Measurements from ENCODE around the gene ATP8A2. TPM values are rescaled to one million over a fixed set of nuclear protein-coding genes. Genes with fewer than 3 reads are reported as not detected.

Gene ATP8A2
- total and polyA plus RNA-seq, 2 of the 8 experiments (the other 6 are each of a cell fraction or from before 2014, with no cell fraction given), result 2.4 to 8.3 TPM

DNA sequence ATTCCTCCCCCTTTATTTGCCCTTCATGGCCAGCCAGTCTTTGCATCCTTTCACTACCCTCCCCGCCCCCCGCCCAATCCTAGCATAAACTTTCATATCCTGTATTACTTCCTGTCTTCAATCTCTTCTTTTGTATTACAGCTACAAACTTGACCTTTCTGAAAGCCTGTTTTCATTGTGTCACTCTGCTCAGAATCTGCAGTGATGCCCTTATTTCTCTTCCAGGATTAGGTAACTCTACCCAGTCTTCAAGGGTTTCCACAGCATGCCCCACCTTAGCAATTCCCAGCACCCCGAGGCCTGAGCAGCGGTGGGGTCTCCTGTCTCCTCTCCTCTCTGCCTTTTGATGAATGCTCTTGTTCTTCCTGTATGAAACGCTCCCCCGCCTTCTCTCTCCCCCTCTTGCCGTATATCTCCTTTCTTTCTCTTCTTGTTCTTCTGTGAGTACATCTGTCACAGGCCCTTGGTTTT, 534.5 kb downstream of the ATP8A2 start:
- Histone ChIP-seq H2AFZ (ENCODE audit: low read length) (no peak overlapping the region), H3K4me1 (replicated peaks in 1 of 4; ENCODE audit: control insufficient read depth in 3 of 4, insufficient read depth in 4 of 4, low read length in 3 of 4) (peaks cover 0 to 21% (median 15%) of the 10 kb centered on the region in 4 experiments; a peak in 5 of 7 replicates), H2AK5ac (ENCODE audit: low read depth, low read length) (no peak overlapping the region), H3K4me2 (ENCODE audit: insufficient read depth in 1 of 2, low read depth in 2 of 2, low read length in 2 of 2) (no peak overlapping the region), H2BK15ac (ENCODE audit: low read length) (no peak overlapping the region; the same call in 1 of the 2 replicates), H2BK20ac (ENCODE audit: low read length) (peak overlapping the region; percentile 14; the same call in 1 of the 2 replicates), H3K23ac (ENCODE audit: insufficient read length) (no peak overlapping the region), H3K4me3 (ENCODE audit: extremely low read depth in 1 of 4, insufficient read depth in 2 of 4, low read depth in 3 of 4, low read length in 4 of 4) (no peak overlapping the region), H3K23me2 (ENCODE audit: low read depth, low read length) (no peaks in the 10 kb centered on the region; the same call in 1 of the 2 replicates), H3K79me1 (ENCODE audit: low read depth, low read length) (no peaks in the 10 kb centered on the region), H3K18ac (ENCODE audit: extremely low read depth, low read length) (no peak overlapping the region), H4K91ac (replicated peaks; ENCODE audit: insufficient read length, low read length) (no peak overlapping the region), H3K14ac (ENCODE audit: insufficient read length) (no peak overlapping the region), H3K27me3 (replicated peaks in 1 of 4; ENCODE audit: control insufficient read depth in 3 of 4, extremely low read depth in 1 of 4, insufficient read depth in 3 of 4, low read length in 3 of 4) (no peaks in the 10 kb centered on the region; a peak in 1 of 7 replicates), H2BK12ac (ENCODE audit: low read depth, low read length) (no peak overlapping the region), H3K79me2 (ENCODE audit: control insufficient read depth in 1 of 2, insufficient read depth in 2 of 2, low read length in 2 of 2) (no peaks in the 10 kb centered on the region), H4K20me1 (replicated peaks in 1 of 2; ENCODE audit: control insufficient read depth in 1 of 2, insufficient read depth in 2 of 2, low read length in 2 of 2) (no peaks in the 10 kb centered on the region), H3K9me3 (ENCODE audit: insufficient read depth in 2 of 2, low read depth in 1 of 2, low read length in 1 of 2) (no peaks in the 10 kb centered on the region; a peak in 1 of 4 replicates), H3K56ac (replicated peaks; ENCODE audit: insufficient read length, low read depth, low read length) (no peak overlapping the region), H4K8ac (ENCODE audit: extremely low read depth, insufficient read depth, low read length) (no peak overlapping the region), H4K5ac (ENCODE audit: insufficient read length, low read depth, low read length) (no peak overlapping the region), H3K9ac (replicated peaks in 1 of 4; ENCODE audit: extremely low read depth in 1 of 4, low read depth in 3 of 4, low read length in 3 of 4) (no peak overlapping the region), H3K27ac (ENCODE audit: low read depth, low read length) (no peak overlapping the region), H3K4ac (replicated peaks; ENCODE audit: insufficient read length, low read depth, low read length) (no peak overlapping the region), H3K36me3 (ENCODE audit: control insufficient read depth in 2 of 4, insufficient read depth in 4 of 4, low read length in 3 of 4) (no peaks in the 10 kb centered on the region), H2BK120ac (replicated peaks; ENCODE audit: low read depth, low read length) (no peak overlapping the region), H2BK5ac (ENCODE audit: low read depth, low read length) (no peak overlapping the region)
- FAIRE-seq (no peak), DNase-seq (ENCODE audit: low read depth in 1 of 2, low spot score in 2 of 2) (no peak)
- CTCF ChIA-PET (ENCODE audit: partially characterized antibody), result interaction anchor here (0.6 to 0.7 kb wide), 4 partner anchors 37 to 190 kb away, joined by 3 to 4 read pairs (median 3); no protein-coding TSS in a partner anchor
- POLR2A ChIA-PET (ENCODE audit: partially characterized antibody), result no interaction called here
- 92% methylated on average over 5 of the region's 7 CpGs; no CpG with 5 or more reads in 1 of the 2 experiments for WGBS, 2 experiments (ENCODE audit: extremely low coverage in 1 of 2, insufficient coverage in 1 of 2, insufficient read length in 1 of 2, insufficient replicate concordance in 2 of 2, low coverage in 1 of 2, low lambda C conversion rate in 2 of 2, missing lambda C conversion rate in 1 of 2)
- TF ChIP-seq CHD1 (IDR thresholded peaks at IDR 0.05; ENCODE audit: low read depth, low read length), result no peak
- no peak for TF ChIP-seq TCF12 (IDR thresholded peaks at IDR 0.05; ENCODE audit: low read depth, low read length)
- no peak for TF ChIP-seq JUN (IDR thresholded peaks at IDR 0.05; ENCODE audit: low read depth, low read length)
- TF ChIP-seq USF2 (IDR thresholded peaks at IDR 0.05; ENCODE audit: low read length), result no peak
- no peak for TF ChIP-seq BACH1 (IDR thresholded peaks at IDR 0.05; ENCODE audit: low read length)
- TF ChIP-seq GABPA (IDR thresholded peaks at IDR 0.05; ENCODE audit: borderline replicate concordance, insufficient read depth, low read length), result no peak
- TF ChIP-seq CREB1 (IDR thresholded peaks at IDR 0.05), result no peak
- TF ChIP-seq, protein P1, sequence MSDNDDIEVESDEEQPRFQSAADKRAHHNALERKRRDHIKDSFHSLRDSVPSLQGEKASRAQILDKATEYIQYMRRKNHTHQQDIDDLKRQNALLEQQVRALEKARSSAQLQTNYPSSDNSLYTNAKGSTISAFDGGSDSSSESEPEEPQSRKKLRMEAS (IDR thresholded peaks at IDR 0.05), result no peak
- no peak for TF ChIP-seq SAP30 (IDR thresholded peaks at IDR 0.05; ENCODE audit: insufficient read depth, insufficient replicate concordance, low read length)
- no peak for TF ChIP-seq SIRT6 (IDR thresholded peaks at IDR 0.05; ENCODE audit: low read length)
- TF ChIP-seq KDM4A (IDR thresholded peaks at IDR 0.05; ENCODE audit: low read depth, low read length, severe bottlenecking), result no peak

All from H1 (cell line).